ENCODE measurements around the gene FOXP4. TPM values are rescaled to one million over a fixed set of nuclear protein-coding genes. Genes with fewer than 3 reads are reported as not detected.

Gene FOXP4
- total and polyA plus RNA-seq, 8 donors, result 7.9 to 70.4 (median 30.7) TPM

DNA sequence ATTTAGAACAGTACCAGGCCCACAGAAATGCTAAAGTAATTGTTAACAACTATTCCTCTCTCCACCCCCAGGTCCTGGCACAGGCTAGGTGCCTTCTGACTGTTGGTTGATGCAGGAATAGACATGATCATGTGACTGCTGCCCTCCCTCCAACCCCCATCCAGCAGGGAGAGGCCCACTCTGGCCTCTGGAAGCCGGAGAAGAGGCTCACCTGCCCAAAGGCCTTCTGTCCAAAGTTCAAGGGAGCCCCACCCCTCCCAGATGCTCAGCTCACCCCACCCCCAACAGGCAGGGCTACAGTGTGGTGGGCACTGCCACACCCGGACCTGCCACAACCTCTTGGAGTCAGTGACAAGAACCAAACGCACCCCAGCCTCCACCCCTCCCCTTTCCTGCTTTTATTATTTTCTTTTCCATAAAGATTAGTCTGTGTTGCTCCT lies 26.9 kb upstream of the FOXP4 start:
- Histone ChIP-seq H3K4me1 (peaks cover 24 to 61% (median 44%) of the 10 kb centered on the region in 4 donors), H3K27ac (peak overlapping the region; percentile 77 to 84 (median 83)), H3K27me3 (peaks cover 0 to 13% (median 0%) of the 10 kb centered on the region in 3 donors), H3K9me3 (no peaks in the 10 kb centered on the region), H3K4me3 (no peak overlapping the region), H3K36me3 (no peaks in the 10 kb centered on the region)
- 18 to 39% (median 33%) methylated on average over 3 of the region's 3 CpGs for WGBS, 5 donors
- intact Hi-C loops (cut with DNase I; ENCODE audit: low total_unique reads), result no loop called here
- peak; percentile 75 to 90 for DNase-seq
- TF ChIP-seq EP300 (IDR thresholded peaks at IDR 0.05), result no peak
- TF ChIP-seq POLR2AphosphoS5 (IDR thresholded peaks at IDR 0.05), result peak in 1 of 3 donors; percentile 10

DNA sequence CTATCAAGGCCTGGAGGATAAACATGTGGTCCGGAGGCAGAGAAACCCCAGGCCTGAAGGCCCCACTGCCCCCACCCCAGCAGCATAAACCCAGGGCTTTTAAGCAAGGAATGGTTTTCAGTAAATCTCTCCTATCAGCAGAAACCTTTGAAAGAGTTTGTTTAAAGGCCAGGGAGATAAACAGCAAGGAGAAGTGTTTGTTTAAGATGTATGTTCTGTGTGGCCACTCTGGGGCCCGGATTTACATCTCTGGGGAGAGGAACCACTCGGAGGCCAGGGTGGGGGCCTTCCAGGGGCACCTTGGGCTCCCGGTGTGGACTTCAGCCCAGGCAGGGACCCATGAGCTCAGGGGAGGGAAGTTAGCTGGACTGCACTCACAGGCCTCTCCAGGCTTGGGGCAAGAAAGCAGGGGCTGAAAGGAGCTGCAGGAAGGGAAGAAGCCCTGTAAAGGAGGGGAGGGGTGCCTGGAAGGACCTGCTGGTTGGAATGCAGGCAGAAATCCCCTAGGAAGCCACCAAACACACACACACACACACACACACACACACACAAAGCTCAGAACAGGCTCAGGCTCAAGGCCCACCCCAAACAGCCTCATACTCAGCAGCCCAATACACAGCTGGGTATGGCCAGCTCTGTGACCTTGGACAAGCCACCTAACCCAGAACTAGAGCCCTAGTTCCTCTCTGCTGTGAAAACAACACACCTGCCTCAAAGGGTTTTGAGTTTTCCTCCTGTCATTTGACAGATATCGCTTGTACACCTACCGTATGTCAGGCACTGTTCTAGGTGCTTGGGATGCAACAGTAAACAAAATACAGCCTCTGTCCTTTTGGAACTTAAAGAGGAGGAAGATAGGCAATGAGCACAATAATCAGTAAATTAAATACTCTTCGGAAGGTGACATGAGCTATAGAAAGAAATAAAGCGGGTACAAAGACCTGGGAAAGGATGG lies 26.2 kb upstream of the FOXP4 start:
- Histone ChIP-seq H3K27me3 (peaks cover 0 to 13% (median 0%) of the 10 kb centered on the region in 3 donors), H3K4me1 (peaks cover 24 to 64% (median 44%) of the 10 kb centered on the region in 4 donors)

DNA sequence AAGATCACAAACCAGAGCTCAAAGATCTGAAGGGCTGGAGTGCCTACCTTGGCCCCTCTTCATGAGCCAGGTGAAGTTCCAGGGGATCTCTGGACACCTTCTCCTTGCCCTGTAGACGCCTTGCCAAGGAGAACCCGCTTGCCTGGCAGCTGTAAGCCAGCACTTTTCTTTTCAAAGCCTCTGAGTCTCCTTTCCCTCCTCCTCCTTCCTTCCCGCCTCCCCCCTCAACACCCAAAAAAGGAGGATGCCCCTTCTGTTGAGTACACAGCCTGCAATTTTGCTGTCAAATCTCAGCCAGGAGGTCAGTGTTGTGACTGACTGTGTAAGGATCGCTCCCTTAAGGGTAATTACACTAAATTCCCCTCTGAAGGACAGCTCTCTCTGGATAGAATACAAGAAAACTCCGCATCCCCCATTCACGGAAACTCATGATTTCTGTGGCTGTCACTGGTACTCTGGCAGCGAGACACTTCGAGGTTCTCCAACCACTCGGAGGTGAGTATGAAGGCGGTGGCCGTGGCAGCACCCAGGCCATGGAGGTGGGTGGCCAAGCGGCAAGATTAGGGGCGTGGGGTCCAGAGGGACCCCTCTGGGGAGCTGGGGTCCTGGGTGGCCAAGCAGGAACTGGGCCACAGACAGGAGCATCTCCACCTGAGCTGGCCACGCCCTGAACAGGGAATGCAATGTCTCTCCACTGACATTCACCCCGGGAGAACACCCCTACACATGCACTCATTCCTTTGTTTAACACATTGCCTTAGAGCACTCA lies 23.2 kb upstream of the FOXP4 start:
- no peak for DNase-seq
- H3K4me1 ChIP-seq, result peaks cover 27 to 66% (median 49%) of the 10 kb centered on the region in 4 donors
- H3K9me3 ChIP-seq, result no peaks in the 10 kb centered on the region

More for the DNA sequence above, 26.2 kb upstream of the FOXP4 start:
- intact Hi-C loops (cut with DNase I; ENCODE audit: low total_unique reads), result no loop called here
- Histone ChIP-seq H3K27ac (peak overlapping the region; percentile 77 to 84 (median 83)), H3K9me3 (no peaks in the 10 kb centered on the region), H3K4me3 (no peak overlapping the region), H3K36me3 (no peaks in the 10 kb centered on the region)
- peak; percentile 89 to 94 for DNase-seq
- no peak for TF ChIP-seq EP300 (IDR thresholded peaks at IDR 0.05)
- peak in 2 of 3 donors; percentile 48 to 50 for TF ChIP-seq POLR2AphosphoS5 (IDR thresholded peaks at IDR 0.05)
- 39 to 51% (median 43%) methylated on average over 8 of the region's 8 CpGs for WGBS, 5 donors

DNA sequence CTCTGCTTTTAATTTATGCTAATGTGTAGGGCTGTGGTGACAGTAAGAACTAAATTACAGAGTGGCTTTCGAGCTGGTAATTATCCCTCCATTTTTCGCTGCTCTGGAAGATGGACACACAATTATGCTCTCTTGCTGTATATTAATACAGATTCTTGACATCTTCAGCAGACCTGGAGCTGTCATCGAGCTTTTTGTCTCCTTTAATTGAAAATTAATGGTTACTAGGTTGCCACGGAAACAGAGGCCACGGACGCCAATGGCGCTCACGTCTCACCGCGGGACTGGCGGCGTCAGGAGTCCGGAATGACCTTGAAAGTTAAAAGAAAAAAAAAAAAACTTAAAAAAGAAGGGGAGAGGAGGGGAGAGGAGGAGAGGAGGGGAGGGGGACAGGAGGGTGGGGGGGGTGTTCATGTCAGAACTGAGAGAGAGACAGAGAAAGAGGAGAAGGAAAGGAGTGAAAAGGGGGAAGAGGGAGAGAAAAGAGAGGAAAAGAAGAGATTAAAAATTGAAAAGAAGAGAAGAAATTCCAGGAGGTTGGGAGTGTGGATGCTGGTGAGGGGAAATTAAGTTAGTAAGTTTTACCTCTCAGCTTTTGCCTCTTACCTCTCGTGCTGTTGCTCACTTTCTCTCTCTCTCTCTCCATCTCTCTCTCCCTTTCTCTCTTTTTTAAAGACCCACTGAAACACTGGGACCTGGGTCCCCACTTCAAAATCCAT lies 22.1 kb upstream of the FOXP4 start:
- peak overlapping the region in 3 of 5 donors; percentile 20 to 46 (median 32) for H3K27ac ChIP-seq
- WGBS, 5 donors, result 26 to 47% (median 37%) methylated on average over 14 of the region's 14 CpGs
- peaks cover 27 to 66% (median 49%) of the 10 kb centered on the region in 4 donors for H3K4me1 ChIP-seq
- no peak overlapping the region for H3K4me3 ChIP-seq
- H3K27me3 ChIP-seq, result peaks cover 0 to 24% (median 0%) of the 10 kb centered on the region in 3 donors
- TF ChIP-seq POLR2A (IDR thresholded peaks at IDR 0.05) (no peak), POLR2AphosphoS5 (IDR thresholded peaks at IDR 0.05) (no peak), EP300 (IDR thresholded peaks at IDR 0.05) (no peak)
- TF ChIP-seq, protein P1, sequence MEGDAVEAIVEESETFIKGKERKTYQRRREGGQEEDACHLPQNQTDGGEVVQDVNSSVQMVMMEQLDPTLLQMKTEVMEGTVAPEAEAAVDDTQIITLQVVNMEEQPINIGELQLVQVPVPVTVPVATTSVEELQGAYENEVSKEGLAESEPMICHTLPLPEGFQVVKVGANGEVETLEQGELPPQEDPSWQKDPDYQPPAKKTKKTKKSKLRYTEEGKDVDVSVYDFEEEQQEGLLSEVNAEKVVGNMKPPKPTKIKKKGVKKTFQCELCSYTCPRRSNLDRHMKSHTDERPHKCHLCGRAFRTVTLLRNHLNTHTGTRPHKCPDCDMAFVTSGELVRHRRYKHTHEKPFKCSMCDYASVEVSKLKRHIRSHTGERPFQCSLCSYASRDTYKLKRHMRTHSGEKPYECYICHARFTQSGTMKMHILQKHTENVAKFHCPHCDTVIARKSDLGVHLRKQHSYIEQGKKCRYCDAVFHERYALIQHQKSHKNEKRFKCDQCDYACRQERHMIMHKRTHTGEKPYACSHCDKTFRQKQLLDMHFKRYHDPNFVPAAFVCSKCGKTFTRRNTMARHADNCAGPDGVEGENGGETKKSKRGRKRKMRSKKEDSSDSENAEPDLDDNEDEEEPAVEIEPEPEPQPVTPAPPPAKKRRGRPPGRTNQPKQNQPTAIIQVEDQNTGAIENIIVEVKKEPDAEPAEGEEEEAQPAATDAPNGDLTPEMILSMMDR (IDR thresholded peaks at IDR 0.05), result no peak
- H3K36me3 ChIP-seq, result no peaks in the 10 kb centered on the region
- intact Hi-C loops (cut with DNase I; ENCODE audit: low total_unique reads), result no loop called here
- DNase-seq, result peak in 1 of 2 donors; percentile 67
- no peaks in the 10 kb centered on the region for H3K9me3 ChIP-seq

More for the DNA sequence above, 23.2 kb upstream of the FOXP4 start:
- Histone ChIP-seq H3K36me3 (no peaks in the 10 kb centered on the region), H3K27me3 (peaks cover 0 to 16% (median 0%) of the 10 kb centered on the region in 3 donors), H3K27ac (peak overlapping the region in 4 of 5 donors; percentile 20 to 44 (median 37)), H3K4me3 (no peak overlapping the region)
- intact Hi-C loops (cut with DNase I; ENCODE audit: low total_unique reads), result no loop called here
- 57 to 74% (median 66%) methylated on average over 13 to 15 of the region's 15 CpGs for WGBS, 5 donors
- TF ChIP-seq, protein P1 (IDR thresholded peaks at IDR 0.05), result no peak
- TF ChIP-seq POLR2A (IDR thresholded peaks at IDR 0.05) (no peak), EP300 (IDR thresholded peaks at IDR 0.05) (no peak), POLR2AphosphoS5 (IDR thresholded peaks at IDR 0.05) (no peak)
